ENCODE measurements around the gene CCDC177.

The CCDC177 gene

DNA sequence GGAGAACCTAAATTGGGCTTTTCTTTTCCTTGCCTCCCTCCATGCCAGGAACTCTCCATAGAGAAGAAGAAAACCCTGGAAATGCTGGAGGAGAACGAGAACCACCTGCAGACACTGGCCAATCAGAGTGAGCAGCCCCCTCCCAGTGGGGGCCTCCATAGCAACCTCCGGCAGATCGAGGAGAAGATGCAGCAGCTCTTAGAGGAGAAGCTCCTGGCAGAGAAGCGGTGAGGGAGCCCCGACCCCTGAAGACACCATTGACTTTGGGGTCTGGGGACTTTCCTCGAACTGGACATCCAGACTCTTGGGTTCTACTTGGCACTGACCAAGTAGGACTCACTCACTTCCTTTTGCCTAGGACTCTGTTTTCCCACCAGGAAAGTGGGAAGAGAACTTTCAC, 48.8 kb downstream of the CCDC177 start:
- TF ChIP-seq CTCF (IDR thresholded peaks at IDR 0.05; ENCODE audit: low read depth, low read length, missing control alignments) = no peak
- no peak for DNase-seq (ENCODE audit: extremely low read depth, low read depth)

DNA sequence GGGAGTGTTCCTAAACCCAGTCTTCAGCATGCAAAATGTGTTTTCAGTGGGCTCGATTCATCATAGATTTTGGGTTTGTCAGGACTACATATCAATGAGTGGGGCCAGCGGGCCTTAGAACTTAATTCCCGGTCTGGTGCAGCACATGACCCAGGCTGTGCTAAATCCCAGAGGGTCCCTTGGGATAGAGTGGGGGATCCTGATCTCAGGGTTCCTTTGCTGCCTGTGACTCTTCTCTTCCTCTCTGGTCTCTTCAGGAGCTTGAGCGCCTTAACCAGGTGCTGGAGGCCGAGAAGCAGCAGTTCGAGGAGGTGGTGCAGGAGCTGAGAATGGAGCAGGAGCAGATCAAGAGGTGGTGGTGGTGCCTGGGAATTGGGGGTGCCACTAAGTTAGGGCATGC, 52.6 kb downstream of the CCDC177 start:
- no peak for TF ChIP-seq CTCF (IDR thresholded peaks at IDR 0.05; ENCODE audit: low read depth, low read length, missing control alignments)
- no peak overlapping the region for H3K4me3 ChIP-seq (replicated peaks; ENCODE audit: low read depth, low read length)
- DNase-seq (ENCODE audit: extremely low read depth, low read depth) = no peak

More for the DNA sequence above, 48.8 kb downstream of the CCDC177 start:
- H3K4me3 ChIP-seq (replicated peaks; ENCODE audit: low read depth, low read length) = no peak overlapping the region

Data from HFF-Myc (cell line).